Gastroesophageal sphincter (tissue), 3 donors: ENCODE measurements around the gene ARHGEF16.

ENCODE experiments used
- CTCF ChIP-seq, 4 experiments: fragments of 200-600 bp in 2 of 4; fragments of 450-650 bp in 2 of 4; sonication (generic) in 1 of 4; IDR thresholded peaks; one replicate each; pipeline ENCODE4 v1.5.1; 2017 to 2019; ENCODE audit warnings: antibody characterized with exemption in 4 of 4, mild to moderate bottlenecking in 2 of 4, moderate library complexity in 2 of 4
- EP300 ChIP-seq: sonication (generic); formaldehyde crosslinking; IDR thresholded peaks from one replicate; pipeline ENCODE4 v1.6.1; 2017; ENCODE audit warnings: antibody characterized with exemption, mild to moderate bottlenecking
- POLR2A ChIP-seq, 2 donors: fragments of 450-650 bp; IDR thresholded peaks; one replicate each; pipeline ENCODE4 v1.6.1; 2017; ENCODE audit warnings: antibody characterized with exemption in 2 of 2, mild to moderate bottlenecking in 2 of 2, moderate library complexity in 1 of 2
- POLR2AphosphoS5 ChIP-seq: sonication (generic); formaldehyde crosslinking; IDR thresholded peaks from one replicate; pipeline ENCODE4 v1.6.1; 2017; ENCODE audit warnings: antibody characterized with exemption

- TF ChIP-seq CTCF (IDR thresholded peaks at IDR 0.05) (no peak), POLR2A (IDR thresholded peaks at IDR 0.05) (no peak), EP300 (no peak), POLR2AphosphoS5 (no peak)
Measured at GRCh38 chr1:3413975-3414710, 40.3 kb upstream of the ARHGEF16 start.
